Activated T-helper 17 cell treated with anti-CD3 and anti-CD28 coated beads, Interleukin-2, amount 50 U/mL, for 72 hours (primary cell): ENCODE measurements around the gene PXYLP1. TPM values are rescaled to one million over a fixed set of nuclear protein-coding genes. Genes with fewer than 3 reads are reported as not detected.
A peak's percentile ranks its signal among the peaks of the same experiment; 100 is the strongest.

ENCODE experiments used
- ATAC-seq: fragments of 150-1000 bp; cut with Tn5 transposase; replicated peaks from 2 replicates; pipeline ENCODE4 v1.10.0; 2021; ENCODE audit warnings: mild to moderate bottlenecking, moderate library complexity
- H3K27ac Mint-ChIP-seq: one replicate; pipeline ENCODE4 v1.8.0; 2022; ENCODE audit warnings: mixed read lengths
- H3K27me3 Mint-ChIP-seq: one replicate; pipeline ENCODE4 v1.8.0; 2022; ENCODE audit warnings: mixed read lengths
- H3K36me3 Mint-ChIP-seq: one replicate; pipeline ENCODE4 v1.8.0; 2022; ENCODE audit warnings: low read depth, mild to moderate bottlenecking, mixed read lengths
- H3K4me1 Mint-ChIP-seq: one replicate; pipeline ENCODE4 v1.8.0; 2022; ENCODE audit warnings: mixed read lengths
- H3K4me3 Mint-ChIP-seq: one replicate; pipeline ENCODE4 v1.8.0; 2022; ENCODE audit warnings: mild to moderate bottlenecking, mixed read lengths
- H3K9me3 Mint-ChIP-seq: one replicate; pipeline ENCODE4 v1.8.0; 2022; ENCODE audit warnings: mixed read lengths
- total RNA-seq, 2 donors: library from RNA; stranded (reverse); gene quantifications; one replicate each; pipeline ENCODE4 v1.2.3, GENCODE V29; 2022

Gene PXYLP1
- total RNA-seq, 2 donors from 2014 or later: 5.7 to 11.4 TPM

DNA sequence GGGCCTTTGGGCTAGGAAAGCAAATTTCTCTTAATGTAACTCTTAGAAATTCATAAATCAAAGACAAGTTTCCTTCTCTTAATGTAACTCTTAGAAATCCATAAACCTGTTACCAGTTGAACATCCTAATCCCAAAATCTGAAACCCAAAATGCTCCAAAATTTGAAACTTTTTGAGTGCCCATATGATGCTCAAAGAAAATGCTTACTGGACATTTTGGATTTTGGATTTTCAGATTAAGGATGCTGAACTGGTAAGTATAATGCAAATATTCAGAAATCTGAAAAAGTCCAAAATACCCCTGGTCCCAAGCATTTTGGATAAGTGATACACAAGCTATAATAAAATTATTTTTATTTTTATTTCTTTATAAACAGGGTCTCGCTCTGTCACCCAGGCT, 85.2 kb downstream of the PXYLP1 start:
- Mint-ChIP-seq H3K4me1 (peaks cover 18% of the 10 kb centered on the region), H3K27ac (no peak overlapping the region), H3K9me3 (no peaks in the 10 kb centered on the region), H3K27me3 (no peaks in the 10 kb centered on the region), H3K36me3 (no peaks in the 10 kb centered on the region), H3K4me3 (no peak overlapping the region)
- no peak for ATAC-seq

DNA sequence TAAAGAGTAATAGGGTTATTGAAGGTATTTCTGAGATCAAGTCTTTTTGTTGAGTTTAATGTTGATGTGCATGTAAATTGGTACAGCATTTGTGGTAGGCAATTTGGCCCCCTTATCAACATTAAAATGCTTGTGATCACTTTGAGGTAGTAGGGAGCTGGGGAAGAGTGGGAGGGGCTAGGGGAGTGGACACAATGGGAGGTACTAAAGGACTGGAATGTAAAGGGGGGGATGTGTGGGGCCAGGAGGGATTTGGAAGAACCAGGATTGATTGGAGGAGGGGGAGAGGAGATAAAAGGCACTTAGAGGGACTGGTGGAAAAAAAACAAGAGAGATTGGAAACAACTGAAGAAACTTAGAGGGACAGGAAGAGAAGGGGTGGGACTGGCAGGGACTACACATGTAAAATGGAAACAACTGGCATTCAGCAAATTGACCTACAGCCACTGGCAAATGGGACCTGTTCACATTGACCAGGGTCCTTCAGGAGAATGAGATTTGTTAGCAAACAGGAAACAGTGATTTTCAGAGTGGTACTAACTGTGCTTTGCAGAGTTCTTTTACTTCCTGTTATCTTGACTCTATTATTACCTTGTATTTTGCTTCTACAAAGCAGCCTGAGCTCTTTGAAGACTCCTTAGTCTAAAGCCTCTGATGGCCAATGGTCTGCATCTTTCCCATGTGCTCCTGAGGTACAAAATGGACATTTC, 88.9 kb downstream of the PXYLP1 start:
- peak overlapping the region; percentile 9 for H3K4me3 Mint-ChIP-seq
- H3K27ac Mint-ChIP-seq: peak overlapping the region; percentile 83
- no peaks in the 10 kb centered on the region for H3K36me3 Mint-ChIP-seq
- no peaks in the 10 kb centered on the region for H3K9me3 Mint-ChIP-seq
- peaks cover 13% of the 10 kb centered on the region for H3K4me1 Mint-ChIP-seq
- no peak for ATAC-seq
- no peaks in the 10 kb centered on the region for H3K27me3 Mint-ChIP-seq

DNA sequence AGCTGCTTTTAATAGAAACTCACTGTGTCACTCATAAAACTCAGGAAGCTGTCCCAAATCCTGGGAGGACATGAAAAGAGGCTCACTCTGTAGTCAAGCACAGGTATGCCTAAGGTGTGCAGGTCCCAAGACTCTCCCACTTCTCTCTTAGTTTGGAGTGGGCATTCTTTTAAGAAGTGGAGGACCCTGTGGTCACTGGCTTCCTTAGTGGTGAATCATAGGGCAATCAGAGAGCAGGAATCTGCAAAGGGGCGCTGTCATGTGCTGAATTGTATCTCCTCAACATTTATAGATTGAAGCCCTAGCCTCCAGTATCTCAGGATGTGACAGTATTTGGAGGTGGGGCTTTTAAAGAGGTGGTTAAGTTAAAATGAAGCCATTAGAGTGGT, 89.5 kb downstream of the PXYLP1 start:
- Mint-ChIP-seq H3K4me3 (peak overlapping the region; percentile 9), H3K27me3 (no peaks in the 10 kb centered on the region), H3K27ac (peak overlapping the region; percentile 83), H3K36me3 (no peaks in the 10 kb centered on the region), H3K4me1 (peaks cover 13% of the 10 kb centered on the region), H3K9me3 (no peaks in the 10 kb centered on the region)
- ATAC-seq: no peak

DNA sequence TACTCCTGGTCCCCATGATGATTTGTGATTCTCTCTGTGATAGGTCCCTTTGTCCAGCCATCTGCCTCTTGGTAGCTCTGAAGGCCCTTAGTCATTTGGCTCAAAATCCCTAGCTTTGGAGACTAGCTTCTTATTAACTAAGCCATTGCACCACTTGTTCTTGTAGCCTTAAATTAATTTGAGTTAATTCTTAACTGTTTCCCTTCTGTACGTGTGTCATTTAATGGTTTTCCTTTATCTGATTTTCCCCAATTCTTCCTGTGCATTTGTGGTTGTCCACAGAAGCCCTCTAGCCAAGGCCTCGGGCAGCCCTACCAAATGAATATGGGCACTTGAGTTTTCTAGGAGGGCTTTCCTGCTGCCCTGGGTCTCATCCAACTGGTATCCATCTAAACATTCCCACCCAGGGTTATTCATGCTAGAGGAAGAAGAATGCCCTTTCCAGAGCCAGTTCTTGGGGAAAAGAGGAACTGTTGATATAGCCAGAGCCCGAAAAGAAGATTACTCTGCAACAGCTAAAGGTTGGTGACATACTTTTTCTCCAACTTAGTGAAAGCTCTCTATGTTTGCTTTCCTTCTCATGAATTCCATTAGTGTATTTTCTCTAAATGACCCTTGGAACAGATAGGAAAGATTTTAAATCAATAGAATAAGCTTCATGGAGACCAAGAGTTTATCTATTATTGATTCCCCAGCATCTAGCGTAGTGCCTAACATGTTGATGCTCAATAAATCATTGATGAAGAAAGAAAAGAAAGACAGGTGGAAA, 92.5 kb downstream of the PXYLP1 start:
- no peak for ATAC-seq

DNA sequence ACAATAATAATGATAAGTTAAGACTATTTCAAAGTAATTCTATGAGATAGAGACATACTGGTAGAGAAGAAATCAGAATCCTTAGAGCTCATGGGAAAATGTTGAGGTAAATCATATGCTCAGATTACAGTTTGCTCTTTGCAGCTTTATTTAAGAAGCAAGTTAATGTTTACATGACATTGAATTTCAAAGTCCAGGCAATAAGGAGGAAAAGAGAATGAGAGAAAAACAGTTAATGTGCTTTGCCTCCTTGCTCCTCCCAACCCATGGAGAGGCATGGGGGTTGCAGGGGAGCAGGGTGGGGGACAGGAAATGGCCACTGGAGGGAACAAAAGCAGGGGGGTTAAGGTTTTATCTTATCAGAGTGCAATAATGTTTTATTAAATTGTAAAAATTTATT, 94.5 kb downstream of the PXYLP1 start:
- H3K36me3 Mint-ChIP-seq: no peaks in the 10 kb centered on the region
- no peaks in the 10 kb centered on the region for H3K9me3 Mint-ChIP-seq
- H3K27me3 Mint-ChIP-seq: no peaks in the 10 kb centered on the region
- peaks cover 4% of the 10 kb centered on the region for H3K4me1 Mint-ChIP-seq
- no peak for ATAC-seq
- H3K27ac Mint-ChIP-seq: no peak overlapping the region
- H3K4me3 Mint-ChIP-seq: no peak overlapping the region

More for the DNA sequence above, 92.5 kb downstream of the PXYLP1 start:
- no peak overlapping the region for H3K4me3 Mint-ChIP-seq
- peaks cover 13% of the 10 kb centered on the region for H3K4me1 Mint-ChIP-seq
- H3K36me3 Mint-ChIP-seq: no peaks in the 10 kb centered on the region
- no peaks in the 10 kb centered on the region for H3K27me3 Mint-ChIP-seq
- no peak overlapping the region for H3K27ac Mint-ChIP-seq
- no peaks in the 10 kb centered on the region for H3K9me3 Mint-ChIP-seq

GRCh38 chr3:141326626-141327025, 95.0 kb downstream of the PXYLP1 start:
- Mint-ChIP-seq H3K36me3 (no peaks in the 10 kb centered on the region), H3K27me3 (no peaks in the 10 kb centered on the region), H3K27ac (no peak overlapping the region), H3K9me3 (no peaks in the 10 kb centered on the region), H3K4me1 (no peaks in the 10 kb centered on the region), H3K4me3 (no peak overlapping the region)
- ATAC-seq: no peak

- H3K36me3 Mint-ChIP-seq: no peaks in the 10 kb centered on the region
- no peaks in the 10 kb centered on the region for H3K4me1 Mint-ChIP-seq
- H3K9me3 Mint-ChIP-seq: no peaks in the 10 kb centered on the region
- H3K4me3 Mint-ChIP-seq: no peak overlapping the region
- no peak overlapping the region for H3K27ac Mint-ChIP-seq
- peaks cover 6% of the 10 kb centered on the region for H3K27me3 Mint-ChIP-seq
- ATAC-seq: peak; percentile 75
These were observed 96.9 kb downstream of the PXYLP1 start for GRCh38 chr3:141328286-141329166.

- Mint-ChIP-seq H3K36me3 (no peaks in the 10 kb centered on the region), H3K27ac (no peak overlapping the region), H3K9me3 (no peaks in the 10 kb centered on the region)
These were observed 98.6 kb downstream of the PXYLP1 start for GRCh38 chr3:141330235-141330634.

DNA sequence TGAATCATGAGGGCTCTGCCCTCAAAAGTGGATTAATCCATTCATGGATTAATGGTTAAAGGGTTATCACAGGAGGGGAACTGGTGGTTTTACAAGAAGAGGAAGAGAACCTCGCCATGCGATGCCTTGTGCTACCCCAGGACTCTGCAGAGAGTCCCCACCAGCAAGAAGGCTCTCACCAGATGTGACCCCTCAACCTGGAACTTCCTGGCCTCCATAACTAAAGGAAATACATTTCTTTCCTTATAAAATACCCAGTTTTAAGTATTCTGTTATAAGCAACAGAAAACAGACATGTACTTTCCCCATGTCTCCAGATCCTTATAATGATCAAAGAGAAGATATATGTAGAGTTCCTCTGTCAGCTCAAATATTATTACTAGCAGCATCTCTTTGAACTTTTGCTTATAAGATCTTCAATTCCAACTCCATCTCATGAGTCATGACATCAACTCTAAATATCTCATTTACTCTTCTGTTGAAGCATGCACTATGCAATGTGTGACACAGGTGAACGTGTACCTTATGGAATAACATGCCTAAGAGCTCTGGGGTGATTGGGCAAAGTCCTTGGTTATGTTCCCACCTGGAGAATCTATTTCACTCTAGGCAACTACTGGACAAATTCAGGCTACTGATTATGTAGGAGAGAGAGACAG, 99.2 kb downstream of the PXYLP1 start:
- Mint-ChIP-seq H3K27me3 (peaks cover 9% of the 10 kb centered on the region), H3K9me3 (no peaks in the 10 kb centered on the region), H3K36me3 (no peaks in the 10 kb centered on the region), H3K4me3 (no peak overlapping the region), H3K27ac (no peak overlapping the region), H3K4me1 (no peaks in the 10 kb centered on the region)
- ATAC-seq: no peak

More at GRCh38 chr3:141330235-141330634, 98.6 kb downstream of the PXYLP1 start:
- Mint-ChIP-seq H3K4me1 (no peaks in the 10 kb centered on the region), H3K27me3 (peaks cover 6% of the 10 kb centered on the region), H3K4me3 (no peak overlapping the region)
- no peak for ATAC-seq

DNA sequence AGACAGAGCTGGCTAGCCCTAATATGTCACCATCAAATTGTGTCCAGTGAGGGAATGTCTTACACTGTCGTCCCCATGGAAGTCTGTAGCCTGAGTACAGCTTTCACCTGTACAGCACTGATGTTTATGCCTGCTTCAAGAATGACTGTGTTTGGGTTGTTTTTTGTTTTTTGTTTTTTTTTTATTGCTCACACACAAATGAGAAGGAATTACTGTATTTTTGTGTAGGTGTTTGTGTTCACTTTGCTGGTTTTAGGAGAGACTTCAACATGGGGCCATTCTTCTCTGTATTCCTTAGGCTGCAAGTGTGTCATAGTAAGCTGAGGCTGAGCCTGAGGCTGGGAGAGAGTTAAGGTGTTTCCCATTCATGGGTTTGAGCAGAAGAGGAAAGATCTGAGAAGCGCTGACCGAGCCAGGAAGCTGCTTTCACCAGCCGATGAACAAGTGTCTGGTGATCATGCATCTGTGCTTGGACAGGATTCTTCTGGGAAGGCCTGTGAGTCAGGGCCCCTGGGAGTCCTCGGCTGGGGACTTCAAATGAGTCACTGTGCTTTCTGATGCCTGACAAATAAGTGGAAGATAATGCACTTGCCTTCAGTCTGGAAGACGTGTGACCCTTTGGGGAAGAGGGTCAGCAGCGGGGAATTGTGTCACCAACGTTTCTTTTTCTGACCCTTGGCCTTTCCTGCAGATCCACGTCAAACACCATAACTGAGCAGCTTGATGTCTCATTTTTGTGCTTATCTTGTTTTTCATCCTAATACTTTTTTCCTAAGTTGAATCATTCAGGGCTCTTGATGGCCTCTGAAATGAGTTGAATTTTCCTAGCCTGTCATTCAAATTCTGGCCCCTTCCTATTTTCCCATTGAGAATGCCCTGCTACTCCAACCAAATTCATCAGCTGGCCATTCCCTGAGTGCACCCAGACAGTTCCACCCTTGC, 100.0 kb downstream of the PXYLP1 start:
- ATAC-seq: peak; percentile 64
- Mint-ChIP-seq H3K4me3 (no peak overlapping the region), H3K9me3 (no peaks in the 10 kb centered on the region)

DNA sequence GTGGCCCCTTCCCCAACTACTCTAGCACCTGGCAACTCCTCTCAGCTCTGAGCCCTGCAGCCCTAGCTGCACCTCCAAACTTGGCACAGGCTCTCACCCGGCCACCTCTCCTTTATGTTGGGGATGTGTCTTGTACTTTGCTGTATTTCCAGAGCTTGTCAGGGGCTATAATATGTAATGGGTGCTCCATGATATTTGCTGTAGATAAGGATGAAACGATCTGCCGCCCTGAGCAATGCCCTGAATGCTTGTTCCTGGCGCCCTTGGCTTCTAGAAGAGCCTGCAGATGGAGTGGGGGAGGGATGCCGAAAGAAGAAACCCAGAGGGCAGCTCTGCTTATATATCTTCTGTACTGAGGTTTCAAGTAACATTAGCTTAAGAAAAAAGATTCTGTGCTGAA, 100.8 kb downstream of the PXYLP1 start:
- H3K27me3 Mint-ChIP-seq: peaks cover 9% of the 10 kb centered on the region
- ATAC-seq: no peak
- H3K4me3 Mint-ChIP-seq: no peak overlapping the region
- H3K4me1 Mint-ChIP-seq: no peaks in the 10 kb centered on the region
- H3K27ac Mint-ChIP-seq: no peak overlapping the region
- no peaks in the 10 kb centered on the region for H3K36me3 Mint-ChIP-seq
- no peaks in the 10 kb centered on the region for H3K9me3 Mint-ChIP-seq

More for the DNA sequence above, 100.0 kb downstream of the PXYLP1 start:
- no peak overlapping the region for H3K27ac Mint-ChIP-seq
- no peaks in the 10 kb centered on the region for H3K4me1 Mint-ChIP-seq
- H3K27me3 Mint-ChIP-seq: peaks cover 9% of the 10 kb centered on the region
- H3K36me3 Mint-ChIP-seq: no peaks in the 10 kb centered on the region

DNA sequence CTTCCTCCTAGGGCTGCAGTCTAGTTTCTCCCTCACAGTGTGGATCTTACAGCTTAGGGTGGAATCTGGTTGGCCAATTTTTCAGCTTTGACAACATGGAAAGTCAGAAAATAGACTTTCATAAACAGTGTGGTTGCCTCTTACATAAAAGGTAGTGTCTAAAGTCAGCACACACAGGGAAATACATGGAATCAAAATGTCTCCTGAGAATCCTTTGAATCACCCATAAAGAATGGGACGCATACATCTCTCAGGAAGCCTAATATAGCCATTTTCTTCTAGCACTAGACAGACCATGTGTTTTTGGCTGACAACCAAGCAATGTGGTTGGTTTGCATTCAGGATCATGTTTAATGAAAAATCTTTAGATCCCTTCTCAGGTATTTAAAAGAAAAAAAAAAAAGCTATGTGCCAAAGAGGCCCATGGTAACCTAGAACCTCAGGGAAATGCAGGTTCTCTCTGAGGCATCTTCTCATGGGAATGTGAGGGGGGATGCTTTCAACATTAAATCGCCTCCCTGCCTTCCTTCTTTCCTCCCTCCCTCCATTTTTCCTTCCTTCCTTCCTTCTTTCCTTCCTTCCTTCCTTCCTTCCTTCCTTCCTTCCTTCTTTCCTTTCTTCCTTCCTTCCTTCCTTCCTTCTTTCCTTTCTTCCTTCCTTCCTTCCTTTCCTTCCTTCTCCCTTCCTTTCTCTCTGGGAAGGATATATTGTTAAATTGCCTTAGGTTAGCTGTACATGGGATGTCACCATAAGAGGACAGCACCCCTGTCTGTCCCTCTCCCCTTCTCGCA, 102.4 kb downstream of the PXYLP1 start:
- Mint-ChIP-seq H3K4me1 (no peaks in the 10 kb centered on the region), H3K36me3 (no peaks in the 10 kb centered on the region), H3K27me3 (peaks cover 9% of the 10 kb centered on the region), H3K4me3 (no peak overlapping the region), H3K27ac (no peak overlapping the region), H3K9me3 (no peaks in the 10 kb centered on the region)
- ATAC-seq: no peak
